RWPE2 (cell line): Measurements from ENCODE around the gene MAP7.
"Not testable (repeated sequence)": the region's sequence is repeated elsewhere in the genome, so short reads cannot be mapped to it uniquely, and the experiment has no call there.

ENCODE experiments used
- ATAC-seq: fragments of 200-7000 bp; cut with Tn5 transposase; 3 replicates; pipeline ENCODE4 v1.9.1; 2021; ENCODE audit warnings: low read depth
- DNase-seq: peaks from one replicate; pipeline ENCODE4 v3.0.0-alpha.2; 2020; ENCODE audit warnings: low spot score
- H3K27ac ChIP-seq: fragments of 450-650 bp; 2 replicates; pipeline ENCODE4 v1.5.1; 2017; ENCODE audit warnings: mild to moderate bottlenecking; ENCODE audit not compliant: poor library complexity, severe bottlenecking
- H3K27me3 ChIP-seq: fragments of 250-450 bp; sonication (Bioruptor Pico); 2 replicates; pipeline ENCODE4 v1.5.1; 2021; ENCODE audit warnings: mild to moderate bottlenecking, moderate library complexity; ENCODE audit not compliant: insufficient read depth, poor library complexity, severe bottlenecking
- H3K36me3 ChIP-seq: fragments of 250-450 bp; sonication (Bioruptor Pico); 2 replicates; pipeline ENCODE4 v1.5.1; 2020; ENCODE audit warnings: low read depth, mild to moderate bottlenecking, moderate library complexity
- H3K4me1 ChIP-seq: fragments of 250-450 bp; sonication (Bioruptor Pico); 2 replicates; pipeline ENCODE4 v1.5.1; 2021; ENCODE audit warnings: mild to moderate bottlenecking, moderate library complexity; ENCODE audit not compliant: insufficient read depth, poor library complexity, severe bottlenecking
- H3K4me3 ChIP-seq: fragments of 250-450 bp; sonication (Bioruptor Pico); 2 replicates; pipeline ENCODE4 v1.5.1; 2021; ENCODE audit warnings: mild to moderate bottlenecking, moderate library complexity; ENCODE audit not compliant: severe bottlenecking
- H3K9me3 ChIP-seq: fragments of 250-450 bp; sonication (Bioruptor Pico); 2 replicates; pipeline ENCODE4 v1.5.1; 2021; ENCODE audit warnings: mild to moderate bottlenecking, moderate library complexity; ENCODE audit not compliant: severe bottlenecking
- TF ChIP-seq, protein P1 (sequence below): fragments of 450-650 bp; IDR thresholded peaks from one replicate; pipeline ENCODE4 v1.5.1; 2017; ENCODE audit warnings: mild to moderate bottlenecking, moderate library complexity; ENCODE audit not compliant: poor library complexity, severe bottlenecking

MAP7 gene

DNA sequence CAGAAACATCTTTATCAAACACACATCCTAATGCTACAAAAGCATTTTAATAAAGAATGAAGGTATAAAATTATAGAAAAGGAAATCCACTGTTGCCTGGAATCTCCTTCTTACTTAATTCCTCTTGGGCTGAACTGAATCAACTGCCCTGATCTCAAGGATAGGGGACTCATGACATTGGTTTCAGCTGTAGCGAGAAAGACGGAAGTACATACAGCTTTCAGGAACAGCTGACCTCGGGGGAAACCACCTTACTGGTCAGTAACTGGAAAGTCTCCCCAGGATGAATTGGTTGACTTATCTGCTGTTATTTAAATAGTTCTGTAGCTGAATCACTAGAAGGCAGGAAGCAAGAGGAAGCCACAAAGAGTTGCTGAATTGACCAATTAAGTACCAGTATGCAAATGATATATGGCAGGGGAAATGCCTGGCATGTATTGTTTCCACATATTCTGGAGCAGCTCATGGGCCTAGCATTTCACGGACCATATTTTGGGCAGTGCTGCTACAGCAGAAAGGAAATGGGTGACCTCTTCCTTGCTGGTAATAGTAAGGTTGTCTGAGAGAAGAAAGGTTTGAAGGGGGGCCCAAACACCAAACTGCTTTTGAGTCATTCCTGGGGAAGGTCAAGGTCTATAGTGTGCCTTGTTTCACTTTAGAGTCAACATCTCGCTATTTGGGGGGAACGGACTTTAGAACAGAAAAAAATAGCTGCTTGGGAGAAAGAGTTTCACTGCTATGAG is 43.7 kb upstream of the MAP7 start:
- peak; percentile 48 for DNase-seq

DNA sequence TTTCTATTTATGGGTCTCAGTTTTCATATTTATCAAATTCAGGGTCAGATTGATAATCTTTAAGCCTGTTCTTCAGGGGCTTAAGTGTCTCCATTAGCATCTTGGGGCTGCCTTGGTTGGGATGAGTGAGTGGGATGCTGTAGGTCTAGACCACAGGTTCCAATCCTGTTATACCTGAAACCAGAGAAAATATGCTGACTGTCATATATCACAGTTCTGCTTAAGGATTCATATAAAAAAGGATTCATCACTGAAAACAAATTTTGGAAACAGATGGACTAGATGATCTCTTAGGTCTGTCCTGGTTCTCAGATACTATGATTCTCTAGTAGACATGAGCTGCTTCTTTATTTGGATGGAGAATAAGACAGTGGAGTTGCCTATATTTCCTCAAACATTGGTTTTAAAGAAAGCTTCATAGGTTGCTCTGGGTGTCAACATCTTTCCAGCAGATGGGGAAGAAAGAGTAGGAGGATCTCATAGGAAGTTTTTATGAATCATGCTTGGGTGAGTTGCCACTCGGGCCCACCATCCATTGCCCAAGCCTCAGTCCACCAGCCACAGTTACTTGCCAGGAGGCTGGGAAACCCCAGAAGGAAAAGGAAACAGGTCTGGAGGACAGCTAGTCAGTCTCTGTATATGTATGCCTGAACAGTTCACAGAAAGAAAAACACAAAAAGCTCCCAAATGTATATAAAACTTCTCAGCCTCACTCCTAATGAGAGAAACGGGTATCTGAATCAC is 42.9 kb upstream of the MAP7 start:
- TF ChIP-seq, protein P1, sequence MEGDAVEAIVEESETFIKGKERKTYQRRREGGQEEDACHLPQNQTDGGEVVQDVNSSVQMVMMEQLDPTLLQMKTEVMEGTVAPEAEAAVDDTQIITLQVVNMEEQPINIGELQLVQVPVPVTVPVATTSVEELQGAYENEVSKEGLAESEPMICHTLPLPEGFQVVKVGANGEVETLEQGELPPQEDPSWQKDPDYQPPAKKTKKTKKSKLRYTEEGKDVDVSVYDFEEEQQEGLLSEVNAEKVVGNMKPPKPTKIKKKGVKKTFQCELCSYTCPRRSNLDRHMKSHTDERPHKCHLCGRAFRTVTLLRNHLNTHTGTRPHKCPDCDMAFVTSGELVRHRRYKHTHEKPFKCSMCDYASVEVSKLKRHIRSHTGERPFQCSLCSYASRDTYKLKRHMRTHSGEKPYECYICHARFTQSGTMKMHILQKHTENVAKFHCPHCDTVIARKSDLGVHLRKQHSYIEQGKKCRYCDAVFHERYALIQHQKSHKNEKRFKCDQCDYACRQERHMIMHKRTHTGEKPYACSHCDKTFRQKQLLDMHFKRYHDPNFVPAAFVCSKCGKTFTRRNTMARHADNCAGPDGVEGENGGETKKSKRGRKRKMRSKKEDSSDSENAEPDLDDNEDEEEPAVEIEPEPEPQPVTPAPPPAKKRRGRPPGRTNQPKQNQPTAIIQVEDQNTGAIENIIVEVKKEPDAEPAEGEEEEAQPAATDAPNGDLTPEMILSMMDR: no peak
- Histone ChIP-seq H3K4me1 (peaks cover 15% of the 10 kb centered on the region), H3K36me3 (no peaks in the 10 kb centered on the region), H3K27me3 (no peaks in the 10 kb centered on the region), H3K4me3 (no peak overlapping the region), H3K9me3 (no peaks in the 10 kb centered on the region), H3K27ac (peak overlapping the region; percentile 68)
- DNase-seq (no peak), ATAC-seq (no peak)

More for the DNA sequence above, 43.7 kb upstream of the MAP7 start:
- TF ChIP-seq, protein P1: no peak
- Histone ChIP-seq H3K4me1 (peaks cover 15% of the 10 kb centered on the region), H3K27me3 (no peaks in the 10 kb centered on the region), H3K9me3 (no peaks in the 10 kb centered on the region), H3K27ac (peak overlapping the region; percentile 68), H3K4me3 (no peak overlapping the region), H3K36me3 (no peaks in the 10 kb centered on the region)
- ATAC-seq: peak; percentile 99

DNA sequence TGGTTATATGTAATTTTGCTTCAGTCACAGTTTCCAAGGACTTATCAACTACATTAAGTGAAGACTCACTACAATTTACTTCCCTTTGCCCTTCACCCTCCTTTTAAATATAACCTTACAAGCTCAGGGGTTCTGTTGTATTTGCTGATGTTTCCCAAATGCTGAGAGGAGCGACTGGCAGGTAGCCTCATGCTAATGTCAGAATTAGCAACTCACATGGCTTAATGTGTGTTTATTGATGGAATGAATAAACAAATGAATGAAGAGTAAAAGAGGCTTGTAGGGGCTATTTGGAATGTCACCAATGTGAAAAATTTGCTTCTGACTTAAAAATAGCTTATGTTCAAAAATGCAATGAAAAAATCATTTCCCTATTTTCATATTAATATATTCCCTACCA is 41.4 kb upstream of the MAP7 start:
- no peak overlapping the region for H3K27ac ChIP-seq
- DNase-seq: no peak

DNA sequence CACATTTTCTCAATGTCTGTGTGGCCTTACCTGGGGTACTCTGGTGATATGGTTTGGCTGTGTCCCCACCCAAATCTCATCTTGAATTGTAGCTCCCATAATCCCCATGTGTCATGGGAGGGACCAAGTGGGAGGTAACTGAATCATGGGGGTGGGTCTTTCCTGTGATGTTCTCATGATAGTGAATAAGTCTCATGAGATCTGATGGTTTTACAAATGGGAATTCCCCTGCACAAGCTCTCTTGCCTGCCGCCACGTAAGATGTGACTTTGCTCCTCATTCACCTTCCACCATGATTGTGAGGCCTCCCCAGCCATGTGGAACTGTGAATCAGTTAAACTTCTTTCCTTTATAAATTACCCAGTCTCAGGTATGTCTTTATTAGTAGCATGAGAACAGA is 40.6 kb upstream of the MAP7 start:
- peaks cover 22% of the 10 kb centered on the region for H3K4me1 ChIP-seq
- not testable (repeated sequence) for H3K9me3 ChIP-seq, H3K36me3 ChIP-seq, DNase-seq, ATAC-seq, H3K27ac ChIP-seq, H3K4me3 ChIP-seq, H3K27me3 ChIP-seq

More for the DNA sequence above, 41.4 kb upstream of the MAP7 start:
- TF ChIP-seq, protein P1: no peak
- H3K27me3 ChIP-seq: no peaks in the 10 kb centered on the region
- peaks cover 15% of the 10 kb centered on the region for H3K4me1 ChIP-seq
- H3K9me3 ChIP-seq: no peaks in the 10 kb centered on the region
- H3K36me3 ChIP-seq: no peaks in the 10 kb centered on the region
- H3K4me3 ChIP-seq: no peak overlapping the region
- ATAC-seq: no peak

DNA sequence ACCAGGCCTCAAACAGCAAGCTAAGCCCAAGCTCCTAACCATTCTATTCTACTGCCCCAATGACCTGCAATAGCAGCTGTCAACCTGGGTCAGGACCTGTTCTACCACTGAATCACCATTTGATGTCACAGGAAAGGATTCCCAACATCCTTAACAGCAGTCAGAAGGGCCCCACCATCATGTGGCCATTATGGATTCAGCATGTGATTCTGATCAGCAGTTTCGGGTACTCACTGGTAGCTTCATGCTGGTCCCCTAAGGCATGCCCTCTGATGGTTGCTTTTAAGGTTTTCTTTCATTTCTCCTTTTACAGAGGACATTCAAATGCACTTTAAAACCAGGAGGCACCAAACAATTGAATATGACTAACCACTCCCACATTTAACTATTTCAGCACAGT is 37.3 kb upstream of the MAP7 start:
- no peak overlapping the region for H3K27ac ChIP-seq
- TF ChIP-seq, protein P1: no peak
- no peak overlapping the region for H3K4me3 ChIP-seq
- ATAC-seq: no peak
- peaks cover 12% of the 10 kb centered on the region for H3K4me1 ChIP-seq
- no peak for DNase-seq
- no peaks in the 10 kb centered on the region for H3K36me3 ChIP-seq
- no peaks in the 10 kb centered on the region for H3K27me3 ChIP-seq
- H3K9me3 ChIP-seq: no peaks in the 10 kb centered on the region
